Measurements from ENCODE around the gene TAF15.

TAF15 gene

DNA sequence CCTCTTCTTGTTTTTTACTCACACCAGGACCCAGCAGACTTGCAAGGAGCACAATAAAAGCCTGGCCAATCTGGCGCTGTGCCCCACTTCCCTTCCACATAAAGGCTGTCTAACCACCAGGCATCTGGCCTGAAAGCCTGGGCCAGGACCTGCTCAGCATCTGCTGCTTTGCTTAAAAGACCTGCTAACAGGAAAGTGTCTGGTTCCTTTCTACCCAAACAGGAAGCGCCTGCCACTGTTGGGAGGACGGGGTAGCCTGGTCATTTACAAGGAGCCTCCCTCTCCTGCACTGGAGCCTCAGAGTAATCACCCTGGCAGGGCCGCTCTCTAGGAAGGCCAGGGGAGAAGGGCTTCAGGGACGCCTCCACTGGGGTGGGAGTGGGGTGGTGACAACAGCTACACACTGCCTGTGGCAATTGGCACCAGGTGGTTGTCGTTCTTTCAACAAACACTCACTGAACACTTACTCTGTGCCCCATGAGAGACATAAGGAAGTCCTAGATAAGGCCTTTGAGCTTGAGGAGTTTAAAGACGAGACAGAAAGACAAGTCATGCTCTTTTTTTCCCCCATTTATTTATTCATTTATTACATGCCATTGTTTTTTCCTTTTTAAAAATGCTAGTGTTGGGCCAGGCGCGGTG, 7.6 kb upstream of the TAF15 start:
- peaks cover 25% of the 10 kb centered on the region for H3K27me3 ChIP-seq (ENCODE audit: control insufficient read depth, insufficient read depth, low read length)
- H3K9ac ChIP-seq (ENCODE audit: low read depth, low read length): no peak overlapping the region
- peaks cover 2% of the 10 kb centered on the region; the same call in 1 of the 2 replicates for H3K4me1 ChIP-seq (ENCODE audit: control insufficient read depth, insufficient read depth, low read length)
- no peak overlapping the region for H3K27ac ChIP-seq (ENCODE audit: low read depth, low read length)
- H3K36me3 ChIP-seq (ENCODE audit: control insufficient read depth, insufficient read depth, low read length): no peaks in the 10 kb centered on the region
- H3K9me3 ChIP-seq (ENCODE audit: control insufficient read depth, insufficient read depth, low read length): no peaks in the 10 kb centered on the region
- H3K4me3 ChIP-seq (ENCODE audit: low read depth, low read length): no peak overlapping the region

DNA sequence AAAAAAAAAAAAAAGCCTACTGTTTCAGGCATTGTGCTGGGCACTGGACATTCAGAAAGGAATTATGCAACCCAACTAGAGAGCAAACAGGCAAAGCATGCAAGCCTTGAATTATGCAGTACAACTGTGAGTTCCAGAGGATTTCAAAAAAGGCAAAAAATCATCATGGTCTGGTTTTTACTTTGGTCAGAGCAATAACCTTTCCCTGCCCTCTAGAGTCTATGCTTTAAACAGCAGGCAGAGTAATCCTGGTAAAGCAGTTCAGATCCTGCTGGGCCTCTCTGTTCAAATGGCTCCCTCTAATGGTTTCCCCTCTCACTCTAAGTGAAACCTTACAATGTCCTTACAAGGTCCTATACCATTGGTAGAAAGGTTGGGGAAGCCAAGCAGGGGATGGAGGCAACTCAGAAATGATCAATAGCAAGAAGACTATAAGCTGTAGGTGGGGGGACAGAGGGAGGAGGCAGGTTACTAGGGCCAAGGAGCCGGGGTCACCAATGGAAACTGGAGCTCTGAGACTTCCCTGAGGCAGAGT, 4.6 kb upstream of the TAF15 start:
- Histone ChIP-seq H3K4me3 (ENCODE audit: low read depth, low read length) (no peak overlapping the region), H3K27me3 (ENCODE audit: control insufficient read depth, insufficient read depth, low read length) (no peaks in the 10 kb centered on the region; the same call in 1 of the 2 replicates), H3K27ac (ENCODE audit: low read depth, low read length) (no peak overlapping the region), H3K9ac (ENCODE audit: low read depth, low read length) (no peak overlapping the region), H3K9me3 (ENCODE audit: control insufficient read depth, insufficient read depth, low read length) (no peaks in the 10 kb centered on the region), H3K4me1 (ENCODE audit: control insufficient read depth, insufficient read depth, low read length) (peaks cover 15% of the 10 kb centered on the region), H3K36me3 (ENCODE audit: control insufficient read depth, insufficient read depth, low read length) (no peaks in the 10 kb centered on the region)

DNA sequence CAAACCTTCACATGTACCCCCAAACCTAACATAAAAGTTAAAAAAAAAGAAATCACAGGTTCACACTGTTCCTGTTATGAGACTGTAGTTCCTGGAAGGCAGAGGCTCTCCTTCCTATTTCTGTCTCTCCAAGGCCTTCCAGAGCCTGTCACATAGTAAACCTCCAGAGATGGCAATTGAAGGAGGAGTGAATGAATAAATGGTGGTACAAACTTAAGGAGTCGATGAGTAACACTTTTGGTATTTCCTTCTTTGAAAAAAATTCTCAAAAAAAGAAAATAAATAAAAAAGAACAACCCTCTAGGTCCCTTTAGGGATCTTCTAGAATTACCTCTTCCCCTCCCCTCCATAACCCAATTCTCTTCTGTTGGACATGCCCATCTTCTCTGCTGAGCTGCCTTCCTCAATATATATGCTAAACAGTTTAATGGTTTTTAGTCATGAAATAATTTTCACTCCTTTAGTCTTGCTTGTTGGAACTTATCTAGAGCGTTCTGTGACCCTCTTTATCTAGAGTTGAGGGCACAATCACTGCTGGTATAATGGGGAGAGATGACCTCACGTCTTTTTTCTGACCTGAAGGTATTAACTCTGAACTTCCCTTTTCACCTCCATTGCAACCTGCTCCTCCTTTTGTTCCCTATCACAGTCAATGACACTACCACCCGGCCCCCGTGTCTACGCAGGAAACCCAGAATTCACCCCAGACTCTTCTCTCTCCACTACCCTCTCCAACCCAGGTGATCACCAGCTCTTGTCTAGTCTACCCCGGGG, 1.7 kb upstream of the TAF15 start:
- no peaks in the 10 kb centered on the region for H3K9me3 ChIP-seq (ENCODE audit: control insufficient read depth, insufficient read depth, low read length)
- H3K27ac ChIP-seq (ENCODE audit: low read depth, low read length): no peak overlapping the region
- H3K4me1 ChIP-seq (ENCODE audit: control insufficient read depth, insufficient read depth, low read length): peaks cover 26% of the 10 kb centered on the region
- H3K4me3 ChIP-seq (ENCODE audit: low read depth, low read length): no peak overlapping the region
- no peak overlapping the region for H3K9ac ChIP-seq (ENCODE audit: low read depth, low read length)
- H3K27me3 ChIP-seq (ENCODE audit: control insufficient read depth, insufficient read depth, low read length): no peaks in the 10 kb centered on the region
- peaks cover 14% of the 10 kb centered on the region for H3K36me3 ChIP-seq (ENCODE audit: control insufficient read depth, insufficient read depth, low read length)

DNA sequence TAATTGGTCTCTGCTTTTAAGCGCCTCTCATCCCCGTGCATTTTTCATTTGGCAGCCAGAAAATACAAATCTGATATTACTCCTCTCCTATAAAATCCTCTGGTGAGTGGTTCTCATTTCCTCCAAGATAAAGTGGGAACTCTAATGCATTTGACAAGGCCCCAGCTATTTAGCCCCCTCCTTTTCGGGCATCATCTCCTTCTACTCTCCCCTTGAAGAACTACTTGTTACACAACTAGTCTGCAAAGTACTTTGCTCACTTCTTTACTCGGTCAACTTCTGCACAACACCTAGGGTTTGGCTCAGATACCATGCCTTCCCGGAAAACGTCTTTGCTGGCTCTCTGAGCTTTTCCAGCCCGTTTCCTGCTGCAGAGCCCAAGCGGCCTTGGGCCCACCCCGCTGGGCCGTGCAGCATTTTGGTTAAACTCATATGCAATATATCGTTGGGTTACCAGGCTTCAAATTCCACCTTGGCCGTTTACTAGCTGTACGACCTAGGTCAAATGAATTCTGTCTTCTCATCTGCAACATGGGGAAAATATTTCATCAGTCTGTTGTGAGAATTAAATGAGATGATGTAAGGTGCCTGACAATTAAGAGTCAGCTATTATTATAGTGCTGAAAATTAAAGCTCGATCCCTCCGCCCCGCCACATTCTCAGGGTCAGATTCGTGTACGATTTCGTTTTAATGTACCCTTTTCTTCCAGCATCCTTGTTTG, 883 bp upstream of the TAF15 start:
- H3K36me3 ChIP-seq (ENCODE audit: control insufficient read depth, insufficient read depth, low read length): peaks cover 14% of the 10 kb centered on the region

DNA sequence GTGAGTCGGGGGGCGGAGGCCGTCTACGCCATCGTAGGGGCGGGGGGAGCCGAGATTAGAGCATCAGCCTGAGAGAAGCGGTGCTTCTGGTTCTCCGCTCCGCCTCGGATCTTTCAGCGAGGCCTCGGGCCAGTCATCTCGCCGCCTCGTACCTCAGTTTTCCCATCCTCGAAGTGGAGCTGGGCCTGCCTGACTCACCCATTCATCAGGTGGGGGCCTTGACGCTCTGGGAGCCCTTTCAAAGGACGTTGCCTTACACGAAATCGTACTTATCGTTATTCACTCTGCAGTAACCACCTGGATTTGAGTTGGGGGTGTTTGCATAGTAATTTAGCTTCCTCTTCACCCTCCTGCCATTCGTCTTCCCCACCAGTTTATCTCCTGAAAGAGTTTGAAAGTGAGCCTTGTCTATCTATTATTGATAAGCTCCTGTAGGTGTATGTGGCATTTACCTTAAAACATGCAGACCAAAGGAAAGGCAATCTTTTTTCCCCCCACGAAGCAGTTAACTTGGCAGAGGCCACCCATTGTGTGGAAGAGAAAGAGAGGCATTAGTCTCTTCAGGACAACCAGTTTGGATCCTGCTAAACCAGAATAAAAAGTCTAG, 674 bp downstream of the TAF15 start:
- Histone ChIP-seq H3K4me1 (ENCODE audit: control insufficient read depth, insufficient read depth, low read length) (peaks cover 25% of the 10 kb centered on the region), H3K27ac (ENCODE audit: low read depth, low read length) (peak overlapping the region; percentile 96), H3K9me3 (ENCODE audit: control insufficient read depth, insufficient read depth, low read length) (no peaks in the 10 kb centered on the region), H3K4me3 (ENCODE audit: low read depth, low read length) (peak overlapping the region; percentile 98), H3K9ac (ENCODE audit: low read depth, low read length) (peak overlapping the region; percentile 92), H3K27me3 (ENCODE audit: control insufficient read depth, insufficient read depth, low read length) (no peaks in the 10 kb centered on the region), H3K36me3 (ENCODE audit: control insufficient read depth, insufficient read depth, low read length) (peaks cover 16% of the 10 kb centered on the region)

More for the DNA sequence above, 883 bp upstream of the TAF15 start:
- H3K9ac ChIP-seq (ENCODE audit: low read depth, low read length): peak overlapping the region; percentile 92; the same call in 1 of the 2 replicates
- H3K27ac ChIP-seq (ENCODE audit: low read depth, low read length): peak overlapping the region; percentile 96
- H3K9me3 ChIP-seq (ENCODE audit: control insufficient read depth, insufficient read depth, low read length): no peaks in the 10 kb centered on the region
- H3K4me1 ChIP-seq (ENCODE audit: control insufficient read depth, insufficient read depth, low read length): peaks cover 26% of the 10 kb centered on the region
- no peaks in the 10 kb centered on the region for H3K27me3 ChIP-seq (ENCODE audit: control insufficient read depth, insufficient read depth, low read length)
- H3K4me3 ChIP-seq (ENCODE audit: low read depth, low read length): peak overlapping the region; percentile 98

DNA sequence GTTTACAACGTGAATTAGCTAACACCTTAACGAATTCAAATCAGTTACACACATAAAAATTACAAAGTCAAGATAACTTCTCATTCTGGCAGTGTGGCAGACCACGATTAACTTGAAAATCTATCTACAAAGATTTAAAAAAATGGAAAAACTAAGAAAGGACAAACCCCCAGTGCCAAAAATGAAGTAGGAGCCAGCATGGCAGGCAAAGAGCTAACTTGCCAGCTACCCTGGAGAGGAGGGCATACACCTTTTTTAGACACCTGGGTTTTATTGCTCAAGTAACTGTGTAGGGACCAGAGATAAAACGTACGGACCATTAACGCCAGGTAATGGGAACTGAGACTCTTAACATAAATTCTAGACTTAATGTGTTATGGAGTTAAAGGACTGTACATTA, 2.5 kb downstream of the TAF15 start:
- H3K9me3 ChIP-seq (ENCODE audit: control insufficient read depth, insufficient read depth, low read length): no peaks in the 10 kb centered on the region
- no peaks in the 10 kb centered on the region for H3K27me3 ChIP-seq (ENCODE audit: control insufficient read depth, insufficient read depth, low read length)
- no peak overlapping the region for H3K27ac ChIP-seq (ENCODE audit: low read depth, low read length)
- H3K36me3 ChIP-seq (ENCODE audit: control insufficient read depth, insufficient read depth, low read length): peaks cover 34% of the 10 kb centered on the region
- peak overlapping the region; percentile 98; the same call in 1 of the 2 replicates for H3K4me3 ChIP-seq (ENCODE audit: low read depth, low read length)
- H3K9ac ChIP-seq (ENCODE audit: low read depth, low read length): no peak overlapping the region
- peaks cover 24% of the 10 kb centered on the region for H3K4me1 ChIP-seq (ENCODE audit: control insufficient read depth, insufficient read depth, low read length)

DNA sequence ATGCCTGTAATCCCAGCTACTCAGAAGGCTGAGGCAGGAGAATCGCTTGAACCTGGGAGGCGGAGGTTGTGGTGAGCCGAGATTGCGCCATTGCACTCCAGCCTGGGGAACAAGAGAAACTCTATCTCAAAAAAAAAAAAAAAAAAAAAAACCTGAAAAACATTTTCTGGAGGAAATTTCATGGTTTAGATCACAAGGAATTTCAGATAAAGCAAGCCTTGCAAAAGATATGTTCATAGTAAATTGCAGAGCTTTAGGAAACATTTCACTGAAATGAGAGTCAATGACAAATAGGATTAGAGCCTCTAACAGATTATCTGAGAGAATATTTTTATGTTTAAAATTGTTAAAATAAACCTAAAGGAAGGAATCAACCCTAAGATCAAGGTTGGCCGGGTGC, 3.2 kb downstream of the TAF15 start:
- peaks cover 41% of the 10 kb centered on the region for H3K36me3 ChIP-seq (ENCODE audit: control insufficient read depth, insufficient read depth, low read length)
- H3K27ac ChIP-seq (ENCODE audit: low read depth, low read length): no peak overlapping the region
- peaks cover 21% of the 10 kb centered on the region for H3K4me1 ChIP-seq (ENCODE audit: control insufficient read depth, insufficient read depth, low read length)
- no peaks in the 10 kb centered on the region for H3K9me3 ChIP-seq (ENCODE audit: control insufficient read depth, insufficient read depth, low read length)
- H3K27me3 ChIP-seq (ENCODE audit: control insufficient read depth, insufficient read depth, low read length): no peaks in the 10 kb centered on the region
- H3K4me3 ChIP-seq (ENCODE audit: low read depth, low read length): no peak overlapping the region
- no peak overlapping the region for H3K9ac ChIP-seq (ENCODE audit: low read depth, low read length)

DNA sequence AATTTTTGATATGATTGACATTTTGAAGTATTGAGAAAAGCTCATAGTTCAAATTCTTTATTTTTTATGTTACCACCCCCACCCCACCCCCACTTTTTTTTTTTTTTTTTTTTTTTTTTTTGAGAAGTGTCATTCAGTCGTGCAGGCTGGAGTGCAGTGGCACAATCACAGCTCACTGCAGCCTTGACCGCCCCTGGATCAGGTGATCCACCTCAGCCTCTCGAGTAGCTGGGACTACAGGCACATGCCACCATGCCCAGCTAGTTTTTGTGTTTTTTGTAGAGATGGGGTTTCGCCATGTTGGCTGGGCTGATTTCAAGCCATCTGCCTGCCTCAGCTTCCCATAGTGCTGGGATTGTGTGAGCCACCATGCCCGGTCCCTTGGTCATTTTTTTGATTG, 7.4 kb downstream of the TAF15 start:
- Histone ChIP-seq H3K27ac (ENCODE audit: low read depth, low read length) (no peak overlapping the region), H3K27me3 (ENCODE audit: control insufficient read depth, insufficient read depth, low read length) (no peaks in the 10 kb centered on the region), H3K36me3 (ENCODE audit: control insufficient read depth, insufficient read depth, low read length) (peaks cover 74% of the 10 kb centered on the region), H3K4me3 (ENCODE audit: low read depth, low read length) (no peak overlapping the region), H3K4me1 (ENCODE audit: control insufficient read depth, insufficient read depth, low read length) (peaks cover 4% of the 10 kb centered on the region; the same call in 1 of the 2 replicates), H3K9me3 (ENCODE audit: control insufficient read depth, insufficient read depth, low read length) (no peaks in the 10 kb centered on the region), H3K9ac (ENCODE audit: low read depth, low read length) (no peak overlapping the region)

DNA sequence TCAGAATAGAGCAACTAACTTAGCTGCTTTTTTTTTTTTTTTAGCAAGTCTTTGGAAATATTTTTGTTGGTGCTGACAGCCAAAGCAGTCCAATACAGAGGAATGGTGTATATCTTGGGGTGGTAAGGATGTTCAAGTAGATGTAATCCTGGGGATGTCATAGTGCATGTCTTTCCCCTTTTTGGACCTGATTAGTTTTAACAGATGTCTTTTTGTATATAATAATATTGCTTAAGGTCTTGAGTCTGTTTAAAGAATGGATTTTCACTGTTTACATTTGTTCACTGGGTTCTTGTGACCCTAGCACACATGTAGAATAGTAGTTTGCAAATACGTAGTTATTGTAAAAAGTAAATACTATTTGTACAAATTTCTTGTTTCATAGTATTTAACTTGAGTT, 7.9 kb downstream of the TAF15 start:
- Histone ChIP-seq H3K4me3 (ENCODE audit: low read depth, low read length) (no peak overlapping the region), H3K27me3 (ENCODE audit: control insufficient read depth, insufficient read depth, low read length) (no peaks in the 10 kb centered on the region), H3K9me3 (ENCODE audit: control insufficient read depth, insufficient read depth, low read length) (no peaks in the 10 kb centered on the region), H3K27ac (ENCODE audit: low read depth, low read length) (no peak overlapping the region), H3K4me1 (ENCODE audit: control insufficient read depth, insufficient read depth, low read length) (no peaks in the 10 kb centered on the region), H3K36me3 (ENCODE audit: control insufficient read depth, insufficient read depth, low read length) (peaks cover 74% of the 10 kb centered on the region), H3K9ac (ENCODE audit: low read depth, low read length) (no peak overlapping the region)

DNA sequence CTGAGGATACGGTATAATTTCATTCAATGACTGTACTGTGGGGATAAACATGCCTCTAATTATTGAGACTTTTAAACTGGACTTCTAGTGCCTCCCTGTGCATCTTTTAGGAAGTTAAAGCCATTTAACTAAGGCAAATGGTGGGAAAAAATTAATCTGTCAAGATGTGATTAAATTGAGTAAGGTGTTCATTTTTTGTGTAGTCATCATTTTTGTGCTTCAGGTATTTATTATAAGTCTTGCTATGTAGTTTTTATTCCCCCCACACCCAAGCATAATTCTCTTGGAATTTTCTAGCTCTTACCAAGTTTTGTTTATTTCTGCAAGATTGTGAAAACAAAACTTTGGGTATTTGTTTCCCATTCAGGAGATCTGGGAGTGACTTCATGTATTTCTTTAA, 10.2 kb downstream of the TAF15 start:
- Histone ChIP-seq H3K9ac (ENCODE audit: low read depth, low read length) (no peak overlapping the region), H3K36me3 (ENCODE audit: control insufficient read depth, insufficient read depth, low read length) (peaks cover 95% of the 10 kb centered on the region), H3K4me1 (ENCODE audit: control insufficient read depth, insufficient read depth, low read length) (no peaks in the 10 kb centered on the region), H3K9me3 (ENCODE audit: control insufficient read depth, insufficient read depth, low read length) (no peaks in the 10 kb centered on the region), H3K4me3 (ENCODE audit: low read depth, low read length) (no peak overlapping the region), H3K27me3 (ENCODE audit: control insufficient read depth, insufficient read depth, low read length) (no peaks in the 10 kb centered on the region), H3K27ac (ENCODE audit: low read depth, low read length) (no peak overlapping the region)

All from HUES48 (cell line).